ENCODE data around the gene MZF1.

Gene MZF1

GRCh38 chr19:58551577-58552471 is 21.3 kb downstream of the MZF1 start:
- H3K4me1 ChIP-seq (ENCODE audit: control insufficient read depth, insufficient read depth, low read length) = peaks cover 3% of the 10 kb centered on the region
- peaks cover 68% of the 10 kb centered on the region for H3K36me3 ChIP-seq (ENCODE audit: control insufficient read depth, insufficient read depth, low read length)
- no peak overlapping the region for H3K27ac ChIP-seq (ENCODE audit: low read depth, low read length)

DNA sequence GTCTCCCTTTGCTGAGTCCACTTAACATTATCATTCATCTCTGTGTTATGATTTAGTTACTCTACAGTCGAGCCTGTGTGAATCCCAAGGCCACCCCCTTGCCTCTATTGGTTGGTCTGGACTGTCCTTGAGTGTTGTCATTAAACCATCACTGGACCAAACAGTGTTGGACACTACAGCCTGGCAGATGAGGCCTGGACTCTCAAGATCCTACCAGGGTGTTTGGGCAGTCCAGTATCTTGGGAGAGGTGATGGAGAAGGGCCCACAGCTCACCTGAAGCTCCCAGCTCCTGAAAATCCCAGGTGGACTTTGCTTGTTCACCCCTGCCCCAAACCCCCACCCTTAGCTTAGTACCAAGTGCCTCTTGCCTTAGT is 22.0 kb downstream of the MZF1 start:
- no peak overlapping the region for H3K9ac ChIP-seq (ENCODE audit: low read depth, low read length)
- no peaks in the 10 kb centered on the region for H3K9me3 ChIP-seq (ENCODE audit: control insufficient read depth, insufficient read depth, low read length)
- no peaks in the 10 kb centered on the region for H3K27me3 ChIP-seq (ENCODE audit: control insufficient read depth, insufficient read depth, low read length)
- H3K4me1 ChIP-seq (ENCODE audit: control insufficient read depth, insufficient read depth, low read length) = peaks cover 6% of the 10 kb centered on the region
- peaks cover 68% of the 10 kb centered on the region for H3K36me3 ChIP-seq (ENCODE audit: control insufficient read depth, insufficient read depth, low read length)
- H3K27ac ChIP-seq (ENCODE audit: low read depth, low read length) = no peak overlapping the region
- no peak overlapping the region for H3K4me3 ChIP-seq (ENCODE audit: low read depth, low read length)

More at GRCh38 chr19:58551577-58552471, 21.3 kb downstream of the MZF1 start:
- no peaks in the 10 kb centered on the region for H3K27me3 ChIP-seq (ENCODE audit: control insufficient read depth, insufficient read depth, low read length)
- H3K9ac ChIP-seq (ENCODE audit: low read depth, low read length) = no peak overlapping the region
- no peak overlapping the region for H3K4me3 ChIP-seq (ENCODE audit: low read depth, low read length)
- H3K9me3 ChIP-seq (ENCODE audit: control insufficient read depth, insufficient read depth, low read length) = no peaks in the 10 kb centered on the region

GRCh38 chr19:58550362-58551122 is 22.6 kb downstream of the MZF1 start:
- no peak overlapping the region for H3K27ac ChIP-seq (ENCODE audit: low read depth, low read length)
- no peaks in the 10 kb centered on the region for H3K9me3 ChIP-seq (ENCODE audit: control insufficient read depth, insufficient read depth, low read length)
- H3K27me3 ChIP-seq (ENCODE audit: control insufficient read depth, insufficient read depth, low read length) = no peaks in the 10 kb centered on the region
- peaks cover 69% of the 10 kb centered on the region for H3K36me3 ChIP-seq (ENCODE audit: control insufficient read depth, insufficient read depth, low read length)
- peaks cover 7% of the 10 kb centered on the region for H3K4me1 ChIP-seq (ENCODE audit: control insufficient read depth, insufficient read depth, low read length)
- no peak overlapping the region for H3K4me3 ChIP-seq (ENCODE audit: low read depth, low read length)
- no peak overlapping the region for H3K9ac ChIP-seq (ENCODE audit: low read depth, low read length)

DNA sequence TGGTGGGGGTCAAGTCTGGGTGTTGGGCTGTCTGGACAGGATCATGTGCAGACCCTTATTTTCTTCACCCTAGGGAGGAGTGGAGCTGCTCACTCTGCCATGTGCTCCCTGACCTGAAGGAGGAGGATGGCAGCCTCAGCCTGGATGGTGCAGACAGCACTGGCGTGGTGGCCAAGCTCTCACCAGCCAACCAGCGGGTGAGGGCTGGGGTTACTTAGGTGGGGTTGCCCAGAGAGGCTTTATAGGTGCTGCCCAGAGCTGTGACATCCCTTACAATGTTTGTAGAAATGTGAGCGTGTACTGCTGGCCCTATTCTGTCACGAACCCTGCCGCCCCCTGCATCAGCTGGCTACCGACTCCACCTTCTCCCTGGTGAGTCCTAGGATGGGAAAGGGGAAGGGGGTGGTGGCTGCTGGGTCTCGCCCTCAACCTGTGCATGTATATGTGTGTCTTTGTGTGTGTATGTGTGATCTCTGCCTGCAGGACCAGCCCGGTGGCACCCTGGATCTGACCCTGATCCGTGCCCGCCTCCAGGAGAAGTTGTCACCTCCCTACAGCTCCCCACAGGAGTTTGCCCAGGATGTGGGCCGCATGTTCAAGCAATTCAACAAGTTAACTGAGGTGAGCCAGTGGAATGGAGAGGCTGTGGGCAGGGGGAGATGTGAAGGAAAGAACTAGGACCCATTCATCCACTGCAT is 23.3 kb downstream of the MZF1 start:
- Histone ChIP-seq H3K27me3 (ENCODE audit: control insufficient read depth, insufficient read depth, low read length) (no peaks in the 10 kb centered on the region), H3K36me3 (ENCODE audit: control insufficient read depth, insufficient read depth, low read length) (peaks cover 71% of the 10 kb centered on the region), H3K9me3 (ENCODE audit: control insufficient read depth, insufficient read depth, low read length) (no peaks in the 10 kb centered on the region), H3K4me3 (ENCODE audit: low read depth, low read length) (no peak overlapping the region), H3K9ac (ENCODE audit: low read depth, low read length) (no peak overlapping the region), H3K27ac (ENCODE audit: low read depth, low read length) (no peak overlapping the region), H3K4me1 (ENCODE audit: control insufficient read depth, insufficient read depth, low read length) (0 out of 2 replicates have a peak, but pooled peaks cover 5% of the 10 kb centered on the region)

GRCh38 chr19:58548859-58549663 is 24.1 kb downstream of the MZF1 start:
- no peak overlapping the region for H3K9ac ChIP-seq (ENCODE audit: low read depth, low read length)
- H3K9me3 ChIP-seq (ENCODE audit: control insufficient read depth, insufficient read depth, low read length) = no peaks in the 10 kb centered on the region
- H3K27ac ChIP-seq (ENCODE audit: low read depth, low read length) = no peak overlapping the region
- peaks cover 71% of the 10 kb centered on the region for H3K36me3 ChIP-seq (ENCODE audit: control insufficient read depth, insufficient read depth, low read length)
- 0 out of 2 replicates have a peak, but pooled peaks cover 5% of the 10 kb centered on the region for H3K4me1 ChIP-seq (ENCODE audit: control insufficient read depth, insufficient read depth, low read length)
- H3K27me3 ChIP-seq (ENCODE audit: control insufficient read depth, insufficient read depth, low read length) = no peaks in the 10 kb centered on the region
- H3K4me3 ChIP-seq (ENCODE audit: low read depth, low read length) = no peak overlapping the region

- Histone ChIP-seq H3K4me3 (ENCODE audit: low read depth, low read length) (no peak overlapping the region), H3K27me3 (ENCODE audit: control insufficient read depth, insufficient read depth, low read length) (peaks cover 2% of the 10 kb centered on the region), H3K4me1 (ENCODE audit: control insufficient read depth, insufficient read depth, low read length) (0 out of 2 replicates have a peak, but pooled peaks cover 5% of the 10 kb centered on the region), H3K27ac (ENCODE audit: low read depth, low read length) (peak overlapping the region; percentile 2), H3K36me3 (ENCODE audit: control insufficient read depth, insufficient read depth, low read length) (peaks cover 71% of the 10 kb centered on the region), H3K9ac (ENCODE audit: low read depth, low read length) (no peak overlapping the region), H3K9me3 (ENCODE audit: control insufficient read depth, insufficient read depth, low read length) (no peaks in the 10 kb centered on the region)
Measured at GRCh38 chr19:58547323-58548312, 25.5 kb downstream of the MZF1 start.

GRCh38 chr19:58546019-58546530 is 27.1 kb downstream of the MZF1 start:
- Histone ChIP-seq H3K36me3 (ENCODE audit: control insufficient read depth, insufficient read depth, low read length) (peaks cover 58% of the 10 kb centered on the region), H3K4me3 (ENCODE audit: low read depth, low read length) (peak overlapping the region; percentile 97), H3K9ac (ENCODE audit: low read depth, low read length) (0 out of 2 replicates have a peak overlapping the region, but pooled peaks have one; percentile 97), H3K27me3 (ENCODE audit: control insufficient read depth, insufficient read depth, low read length) (peaks cover 9% of the 10 kb centered on the region), H3K4me1 (ENCODE audit: control insufficient read depth, insufficient read depth, low read length) (0 out of 2 replicates have a peak, but pooled peaks cover 5% of the 10 kb centered on the region), H3K9me3 (ENCODE audit: control insufficient read depth, insufficient read depth, low read length) (no peaks in the 10 kb centered on the region), H3K27ac (ENCODE audit: low read depth, low read length) (no peak overlapping the region)

- Histone ChIP-seq H3K36me3 (ENCODE audit: control insufficient read depth, insufficient read depth, low read length) (peaks cover 52% of the 10 kb centered on the region), H3K4me3 (ENCODE audit: low read depth, low read length) (peak overlapping the region; percentile 97), H3K9me3 (ENCODE audit: control insufficient read depth, insufficient read depth, low read length) (no peaks in the 10 kb centered on the region), H3K27ac (ENCODE audit: low read depth, low read length) (peak overlapping the region; percentile 99), H3K4me1 (ENCODE audit: control insufficient read depth, insufficient read depth, low read length) (0 out of 2 replicates have a peak, but pooled peaks cover 5% of the 10 kb centered on the region), H3K9ac (ENCODE audit: low read depth, low read length) (peak overlapping the region; percentile 97), H3K27me3 (ENCODE audit: control insufficient read depth, insufficient read depth, low read length) (peaks cover 11% of the 10 kb centered on the region)
Measured at GRCh38 chr19:58545286-58546018, 27.7 kb downstream of the MZF1 start.
